Measurements from ENCODE around the gene TIA1.
"Not testable (repeated sequence)": the region's sequence is repeated elsewhere in the genome, so short reads cannot be mapped to it uniquely, and the experiment has no call there.

TIA1 gene, protein sequence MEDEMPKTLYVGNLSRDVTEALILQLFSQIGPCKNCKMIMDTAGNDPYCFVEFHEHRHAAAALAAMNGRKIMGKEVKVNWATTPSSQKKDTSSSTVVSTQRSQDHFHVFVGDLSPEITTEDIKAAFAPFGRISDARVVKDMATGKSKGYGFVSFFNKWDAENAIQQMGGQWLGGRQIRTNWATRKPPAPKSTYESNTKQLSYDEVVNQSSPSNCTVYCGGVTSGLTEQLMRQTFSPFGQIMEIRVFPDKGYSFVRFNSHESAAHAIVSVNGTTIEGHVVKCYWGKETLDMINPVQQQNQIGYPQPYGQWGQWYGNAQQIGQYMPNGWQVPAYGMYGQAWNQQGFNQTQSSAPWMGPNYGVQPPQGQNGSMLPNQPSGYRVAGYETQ

GRCh38 chr2:70248181-70248847 lies at the start of gene TIA1:
Gene TIA1, minus strand, starts transcription at chr2:70248628. Its CDS starts 198 bp downstream, at chr2:70248430.
- DNase-seq = peak; percentile 97

DNA sequence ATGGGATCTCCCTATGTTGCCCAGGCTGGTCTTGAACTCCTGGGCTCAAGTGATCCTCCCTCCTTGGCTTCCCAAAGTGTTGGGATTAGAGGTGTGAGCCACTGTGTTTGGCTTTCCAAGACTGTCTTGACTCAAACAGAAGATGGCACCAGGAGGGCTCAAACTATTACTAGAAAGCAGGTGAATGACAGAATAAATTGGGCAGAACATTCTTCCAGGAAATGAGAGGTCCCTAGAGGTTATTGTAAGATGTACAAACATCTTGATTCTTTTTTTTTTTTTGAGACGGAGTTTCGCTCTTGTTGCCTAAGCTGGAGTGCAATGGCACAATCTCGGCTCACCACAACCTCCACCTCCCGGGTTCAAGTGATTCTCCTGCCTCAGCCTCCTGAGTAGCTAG lies 49.4 kb upstream of the TIA1 start:
- not testable (repeated sequence) for DNase-seq

- DNase-seq = no peak
Measured at GRCh38 chr2:70283500-70284191, 35.2 kb upstream of the TIA1 start.

- DNase-seq = no peak
Measured at GRCh38 chr2:70282439-70282838, 34.0 kb upstream of the TIA1 start.

- DNase-seq = no peak
Measured at GRCh38 chr2:70280242-70280798, 31.9 kb upstream of the TIA1 start.

DNA sequence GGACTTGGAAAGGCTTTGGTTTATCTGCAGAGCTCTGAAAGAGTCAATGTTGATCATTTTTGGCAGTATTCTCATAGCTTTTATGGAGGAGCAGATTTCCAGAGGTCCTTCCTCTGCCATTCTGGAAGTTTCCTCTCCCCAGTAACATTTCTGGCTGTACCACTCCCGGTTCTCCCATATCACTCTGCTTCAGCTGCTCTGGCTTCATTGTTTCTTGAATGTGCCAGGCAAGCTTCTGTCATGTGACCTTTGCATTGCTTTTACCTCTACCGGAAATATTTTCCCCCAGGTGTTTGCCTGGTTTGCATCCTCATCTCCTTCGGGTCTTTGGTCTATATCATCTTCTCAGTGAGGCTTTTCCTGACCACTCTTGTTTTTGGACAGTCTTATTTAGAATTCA lies 21.9 kb upstream of the TIA1 start:
- no peak for DNase-seq

DNA sequence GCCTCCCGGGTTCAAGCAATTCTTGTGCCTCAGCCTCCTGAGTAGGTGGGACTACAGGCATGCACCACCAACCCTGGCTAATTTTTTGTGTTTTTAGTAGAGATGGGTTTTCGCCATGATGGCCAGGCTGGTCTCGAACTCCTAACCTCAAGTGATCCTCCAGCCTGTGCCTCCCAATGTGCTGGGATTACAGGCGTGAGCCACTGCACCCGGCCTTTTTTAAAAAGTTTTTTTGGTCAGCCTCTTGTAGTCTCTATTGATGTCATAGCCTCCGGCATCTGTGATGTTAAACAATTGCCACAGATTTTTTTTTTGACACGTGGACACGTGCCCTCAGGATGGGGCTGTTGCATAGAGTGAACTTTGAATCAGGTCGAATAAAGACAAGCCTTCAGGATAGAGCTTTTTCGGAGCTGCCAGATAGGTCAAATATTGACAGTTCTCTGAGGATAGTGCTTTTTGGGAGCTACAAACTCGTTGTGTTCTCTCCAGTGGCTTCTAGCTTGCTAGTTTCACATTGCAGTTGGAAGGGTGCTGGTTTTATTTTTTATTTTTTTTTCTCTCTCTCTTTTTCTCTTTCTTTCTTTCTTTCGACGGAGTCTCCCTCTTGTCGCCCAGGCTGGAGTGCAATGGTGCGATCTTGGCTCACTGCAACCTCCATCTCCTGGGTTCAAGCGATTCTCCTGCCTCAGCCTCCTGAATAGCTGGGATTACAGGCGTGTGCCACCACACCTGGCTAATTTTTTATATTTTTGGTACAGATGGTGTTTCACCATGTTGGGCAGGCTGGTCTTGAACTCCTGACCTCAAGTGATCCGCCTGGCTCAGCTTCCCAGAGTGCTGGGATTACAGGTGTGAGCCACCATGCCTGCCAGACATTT lies 21.2 kb upstream of the TIA1 start:
- not testable (repeated sequence) for DNase-seq

GRCh38 chr2:70266925-70267324 lies 18.5 kb upstream of the TIA1 start:
- DNase-seq = not testable (repeated sequence)

DNA sequence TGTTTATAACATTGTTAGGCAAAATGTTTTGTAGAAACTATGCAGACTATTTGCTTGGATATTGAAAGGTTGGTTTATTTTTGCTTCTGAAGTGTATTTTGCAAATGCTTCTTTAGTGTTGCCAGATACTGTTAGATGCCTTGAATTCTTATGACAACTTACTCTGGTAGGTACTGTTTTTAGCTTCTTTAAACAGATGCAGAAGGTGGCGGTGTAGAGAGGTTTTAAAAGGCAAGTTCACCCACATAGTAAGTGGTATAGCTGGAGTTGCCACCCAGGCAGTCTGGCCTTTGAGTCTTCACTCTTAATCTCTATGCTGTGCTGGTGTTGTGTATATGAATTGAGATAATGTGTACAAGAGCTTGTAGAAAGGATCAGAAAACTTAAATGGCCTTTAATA lies 13.1 kb upstream of the TIA1 start:
- DNase-seq = no peak

- DNase-seq = no peak
Measured at GRCh38 chr2:70258532-70258875, 10.1 kb upstream of the TIA1 start.

- no peak for DNase-seq
Measured at GRCh38 chr2:70255637-70256314, 7.3 kb upstream of the TIA1 start.

DNA sequence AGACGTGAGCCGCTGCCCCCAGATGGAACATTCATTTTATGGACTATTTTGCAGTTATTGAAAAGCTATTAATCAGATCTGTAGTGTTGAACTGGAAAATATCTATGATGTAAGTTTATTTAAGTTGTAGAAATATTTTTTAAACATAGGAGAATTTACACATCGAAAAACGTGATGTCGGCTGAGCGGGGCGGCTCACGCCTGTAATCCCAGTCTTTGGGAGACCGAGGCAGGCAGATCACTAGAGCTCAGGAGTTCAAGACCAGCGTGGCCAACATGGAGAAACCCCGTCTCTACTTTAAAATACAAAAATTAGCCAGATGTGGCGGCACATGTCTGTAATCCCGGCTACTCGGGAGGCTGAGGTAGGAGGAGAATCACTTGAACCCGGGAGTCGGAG lies 2.0 kb upstream of the TIA1 start:
- DNase-seq = no peak

DNA sequence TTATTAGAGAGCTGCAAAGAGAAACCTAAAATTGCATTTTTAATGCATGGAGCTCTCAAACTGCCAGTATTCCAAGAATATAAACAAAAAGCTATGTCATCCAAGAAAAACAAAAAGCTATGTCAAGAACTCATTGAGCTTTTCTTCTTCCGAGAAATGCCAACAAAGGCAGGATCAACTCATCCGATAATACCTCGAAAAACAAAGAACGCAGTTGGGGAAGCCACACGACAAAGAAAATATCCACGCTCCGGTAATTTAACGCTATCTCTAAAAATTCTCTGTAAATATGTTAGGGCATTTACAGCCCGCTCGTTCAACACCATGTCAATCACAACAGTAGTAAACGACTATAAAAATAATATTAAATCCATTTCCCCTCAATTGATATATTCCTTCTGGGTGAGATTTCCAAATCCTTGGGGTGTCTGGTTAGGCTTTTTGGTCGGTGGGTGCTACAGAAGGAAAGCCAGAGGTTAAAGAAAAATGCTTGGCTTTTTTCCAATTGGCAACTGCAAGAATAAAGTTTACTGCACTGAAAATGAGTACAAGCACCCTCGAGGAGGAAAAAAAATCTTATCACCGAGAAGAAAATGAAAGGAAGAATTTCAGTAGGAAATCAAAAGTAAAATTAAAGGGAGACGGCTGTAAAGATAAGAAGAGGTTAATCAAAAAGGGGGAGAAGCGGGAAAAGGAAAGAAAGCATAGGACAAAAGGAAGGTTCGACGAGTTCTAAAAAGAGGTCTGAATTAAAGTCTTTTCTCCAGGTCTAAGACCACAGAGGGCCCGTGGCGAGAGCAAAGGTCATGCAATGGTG lies 856 bp downstream of the TIA1 start:
- DNase-seq = no peak

DNA sequence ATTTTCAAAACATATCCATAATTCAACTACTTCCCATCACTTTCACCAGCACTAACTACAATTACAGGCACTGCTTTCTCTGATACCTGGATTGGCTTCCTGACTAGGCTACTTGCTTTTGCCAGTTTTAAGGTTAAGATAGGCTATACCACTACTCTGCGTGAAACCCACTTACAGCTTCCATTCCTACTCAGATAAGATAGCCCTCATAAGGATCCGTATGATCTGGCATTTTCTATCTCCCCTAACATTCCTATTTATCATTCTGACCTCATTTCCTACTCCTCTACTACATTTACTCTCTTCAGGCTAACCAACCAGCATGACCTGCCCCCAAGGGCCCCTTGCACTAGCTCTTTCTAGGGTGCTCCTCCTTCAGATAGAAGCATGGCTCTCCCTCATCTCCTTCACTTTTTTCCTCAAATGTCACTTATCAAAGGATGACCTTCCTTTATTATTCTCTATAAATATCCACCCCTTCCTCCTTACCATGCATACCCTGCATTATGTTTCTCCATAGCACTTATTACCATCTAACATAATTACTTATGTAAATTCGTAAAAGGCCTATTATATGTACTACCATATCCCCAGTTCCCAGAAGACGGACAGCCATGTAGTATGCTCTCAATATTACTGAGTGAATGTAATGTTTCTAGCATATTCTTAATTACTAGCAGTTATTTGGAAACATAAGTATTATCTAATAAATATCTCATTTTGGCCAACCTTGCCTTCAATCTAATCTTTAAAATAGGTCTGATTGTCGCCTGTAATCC lies 4.4 kb downstream of the TIA1 start:
- no peak for DNase-seq

DNA sequence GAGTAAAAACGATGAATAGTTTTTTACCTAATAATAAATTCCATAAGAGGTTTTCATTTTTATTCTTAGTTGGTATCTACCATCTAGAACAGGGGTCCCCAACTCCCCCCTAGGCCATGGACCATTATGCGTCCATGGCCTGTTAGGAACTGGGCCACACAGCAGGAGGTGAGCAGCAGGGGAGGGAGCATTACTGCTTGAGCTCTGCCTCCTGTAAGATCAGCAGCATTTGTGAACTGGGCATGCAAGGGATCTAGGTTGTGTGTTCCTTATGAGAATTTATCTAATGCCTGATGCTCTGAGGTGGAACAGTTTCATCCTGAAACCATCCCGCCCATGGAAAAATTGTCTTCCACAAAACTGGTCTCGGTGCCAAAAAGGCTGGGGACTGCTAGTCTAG lies 5.9 kb downstream of the TIA1 start:
- no peak for DNase-seq

DNA sequence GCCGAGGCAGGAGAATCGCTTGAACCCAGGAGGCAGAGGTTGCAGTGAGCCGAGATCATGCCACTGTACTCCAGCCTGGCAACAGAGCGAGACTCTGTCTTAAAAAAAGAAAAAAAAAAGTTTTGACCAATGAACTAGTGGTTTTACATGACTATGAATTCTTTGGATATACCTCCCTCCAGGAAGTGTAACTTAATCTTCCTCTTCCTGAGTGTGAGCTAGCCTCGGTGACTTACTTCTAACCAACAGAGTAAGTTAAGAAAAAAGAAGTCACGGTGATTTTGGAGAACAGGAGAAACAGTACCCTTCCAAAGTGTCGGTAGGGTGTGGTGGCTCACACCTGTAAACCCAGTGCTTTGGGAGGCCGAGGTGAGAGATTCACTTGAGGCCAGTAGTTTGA lies 7.1 kb downstream of the TIA1 start:
- no peak for DNase-seq

DNA sequence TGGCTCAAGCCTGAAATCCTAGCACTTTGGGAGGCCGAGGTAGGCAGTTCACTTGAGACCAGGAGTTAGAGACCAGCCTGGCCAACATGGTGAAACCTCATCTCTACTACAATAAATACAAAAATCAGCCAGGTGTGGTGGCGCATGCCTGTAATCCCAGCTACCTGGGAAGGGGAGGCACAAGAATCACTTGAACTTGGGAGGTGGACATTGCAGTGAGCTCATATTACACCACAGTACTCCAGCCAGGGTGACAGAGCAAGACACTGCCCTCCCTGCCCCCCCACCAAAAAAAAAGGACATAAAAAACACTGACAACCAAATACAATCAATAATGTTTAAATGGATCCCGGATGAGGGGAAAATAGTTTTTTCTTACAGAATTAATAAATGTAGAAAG lies 7.8 kb downstream of the TIA1 start:
- DNase-seq = no peak

DNA sequence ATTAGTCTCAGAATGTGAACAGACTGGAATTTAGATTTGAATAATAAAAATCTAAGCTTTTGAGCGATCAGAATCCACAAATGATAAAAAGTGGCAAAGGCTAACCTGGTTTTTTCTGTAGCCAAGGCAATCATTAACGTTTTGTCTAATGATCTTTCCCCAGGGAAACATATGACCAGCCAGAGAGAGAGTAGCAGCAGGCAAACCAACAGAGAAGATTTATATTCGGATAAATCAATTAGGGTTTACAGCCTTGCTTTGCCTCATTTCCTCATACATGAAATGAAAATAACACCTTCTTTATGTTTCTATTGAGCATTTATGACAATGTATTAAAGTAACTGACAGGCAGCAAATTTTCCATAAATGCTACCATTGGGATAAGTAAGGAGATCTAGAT lies 14.5 kb downstream of the TIA1 start:
- DNase-seq = no peak

GRCh38 chr2:70226781-70227180 lies 21.6 kb downstream of the TIA1 start:
- no peak for DNase-seq

DNA sequence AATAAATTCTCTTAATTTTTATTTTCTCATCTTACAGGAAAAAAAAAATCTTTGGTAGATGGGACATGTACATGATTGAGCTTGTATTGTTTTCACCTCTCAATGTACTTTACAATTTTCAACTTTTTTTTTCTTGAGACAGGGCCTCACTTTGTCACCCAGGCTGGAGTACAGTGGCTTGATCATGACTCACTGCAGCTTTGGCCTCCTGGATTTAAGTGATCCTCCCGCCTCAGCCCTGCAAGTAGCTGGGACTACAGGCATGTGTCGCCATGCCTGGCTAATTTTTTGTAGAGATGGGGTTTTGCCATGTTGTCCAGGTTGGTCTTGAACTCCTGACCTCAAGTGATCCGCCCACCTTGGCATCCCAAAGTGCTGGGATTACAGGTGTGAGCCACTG lies 25.1 kb downstream of the TIA1 start:
- not testable (repeated sequence) for DNase-seq
